SK-N-SH treated with all-trans-retinoic acid at 6 μM for 48 hours (cell line): ENCODE data around the gene DNAJB2.

Experiments used
- ATAC-seq: fragments of 200-7000 bp; cut with Tn5 transposase; 3 replicates; pipeline ENCODE4 v1.9.1; 2020; ENCODE audit warnings: mild to moderate bottlenecking, moderate library complexity
- ARNTL ChIP-seq: fragments of 450-650 bp; formaldehyde crosslinking; IDR thresholded peaks from 2 replicates; pipeline ENCODE4 v1.5.0; 2020; ENCODE audit warnings: low read depth, mild to moderate bottlenecking, moderate library complexity, borderline replicate concordance
- BACH2 ChIP-seq: fragments of 250-450 bp; sonication (Bioruptor Pico); IDR thresholded peaks from 2 replicates; pipeline ENCODE4 v1.9.0; 2021; ENCODE audit warnings: mild to moderate bottlenecking, borderline replicate concordance
- CREB5 ChIP-seq: fragments of 250-450 bp; sonication (Bioruptor Pico); IDR thresholded peaks from 2 replicates; pipeline ENCODE4 v1.5.1; 2020; ENCODE audit warnings: low read depth, mild to moderate bottlenecking, moderate library complexity
- CSRNP3 ChIP-seq: fragments of 250-450 bp; sonication (Bioruptor Pico); IDR thresholded peaks from 2 replicates; pipeline ENCODE4 v1.5.1; 2021; ENCODE audit warnings: mild to moderate bottlenecking, moderate library complexity
- ESRRG ChIP-seq: fragments of 250-450 bp; sonication (Bioruptor Pico); IDR thresholded peaks from 2 replicates; pipeline ENCODE4 v1.6.1; 2021; ENCODE audit warnings: mild to moderate bottlenecking
- ISL1 ChIP-seq: fragments of 250-450 bp; sonication (Bioruptor Pico); IDR thresholded peaks from 2 replicates; pipeline ENCODE4 v2.1.2; 2022; ENCODE audit warnings: mild to moderate bottlenecking, moderate library complexity
- OSR1 ChIP-seq: fragments of 250-450 bp; sonication (Bioruptor Pico); IDR thresholded peaks from 2 replicates; pipeline ENCODE4 v1.8.0; 2022; ENCODE audit warnings: moderate library complexity, mild to moderate bottlenecking, inconsistent platforms
- PATZ1 ChIP-seq: fragments of 250-450 bp; sonication (Bioruptor Pico); IDR thresholded peaks from 2 replicates; pipeline ENCODE4 v1.8.0; 2020; ENCODE audit warnings: mild to moderate bottlenecking, moderate library complexity, borderline replicate concordance
- POU6F1 ChIP-seq: fragments of 250-450 bp; sonication (Bioruptor Pico); IDR thresholded peaks from 2 replicates; pipeline ENCODE4 v1.8.0; 2021; ENCODE audit warnings: low read depth, mild to moderate bottlenecking, moderate library complexity, borderline replicate concordance
- PPARA ChIP-seq: fragments of 250-450 bp; sonication (Bioruptor Pico); IDR thresholded peaks from 2 replicates; pipeline ENCODE4 v1.5.0; 2020; ENCODE audit warnings: mild to moderate bottlenecking, borderline replicate concordance
- SNAI2 ChIP-seq: fragments of 250-450 bp; sonication (Bioruptor Pico); IDR thresholded peaks from 2 replicates; pipeline ENCODE4 v1.5.0; 2020; ENCODE audit warnings: mild to moderate bottlenecking, moderate library complexity
- TCF4 ChIP-seq: fragments of 250-450 bp; sonication (Bioruptor Pico); IDR thresholded peaks from 2 replicates; pipeline ENCODE4 v1.8.0; 2021; ENCODE audit warnings: mild to moderate bottlenecking, moderate library complexity, borderline replicate concordance
- TOX ChIP-seq: fragments of 250-450 bp; sonication (Bioruptor Pico); IDR thresholded peaks from 2 replicates; pipeline ENCODE4 v1.8.0; 2021; ENCODE audit warnings: mild to moderate bottlenecking, moderate library complexity, borderline replicate concordance
- TSHZ2 ChIP-seq: fragments of 250-450 bp; sonication (Bioruptor Pico); IDR thresholded peaks from 2 replicates; pipeline ENCODE4 v1.5.0; 2020; ENCODE audit warnings: mild to moderate bottlenecking, moderate library complexity
- ZC3H10 ChIP-seq: fragments of 250-450 bp; sonication (Bioruptor Pico); IDR thresholded peaks from 2 replicates; pipeline ENCODE4 v1.5.1; 2021; ENCODE audit warnings: mild to moderate bottlenecking, moderate library complexity
- ZFP3 ChIP-seq: fragments of 250-450 bp; sonication (Bioruptor Pico); IDR thresholded peaks from 2 replicates; pipeline ENCODE4 v1.5.0; 2020; ENCODE audit warnings: mild to moderate bottlenecking, moderate library complexity
- ZFP30 ChIP-seq: fragments of 450-650 bp; formaldehyde crosslinking; IDR thresholded peaks from 2 replicates; pipeline ENCODE4 v1.5.0; 2022; ENCODE audit warnings: mild to moderate bottlenecking, moderate library complexity
- ZNF565 ChIP-seq: fragments of 450-650 bp; formaldehyde crosslinking; conservative IDR thresholded peaks from 2 replicates; pipeline ENCODE4 v1.5.0; 2020; ENCODE audit warnings: low read depth, mild to moderate bottlenecking, moderate library complexity
- ZNF8 ChIP-seq: fragments of 450-650 bp; formaldehyde crosslinking; IDR thresholded peaks from 2 replicates; pipeline ENCODE4 v1.5.0; 2020; ENCODE audit warnings: mild to moderate bottlenecking, moderate library complexity

Gene DNAJB2

GRCh38 chr2:219291394-219291793, 12.2 kb downstream of the DNAJB2 start:
- TF ChIP-seq OSR1 (CRISPR knock-in tag) (no peak), ZFP30 (CRISPR knock-in tag) (no peak), ZNF565 (CRISPR knock-in tag) (no peak), ZC3H10 (CRISPR knock-in tag) (no peak), POU6F1 (CRISPR knock-in tag) (no peak), CSRNP3 (CRISPR knock-in tag) (no peak), ZFP3 (no peak), SNAI2 (no peak), CREB5 (CRISPR knock-in tag) (no peak), ESRRG (no peak), TSHZ2 (CRISPR knock-in tag) (no peak), ISL1 (CRISPR knock-in tag) (no peak), PATZ1 (no peak), PPARA (no peak), ARNTL (CRISPR knock-in tag) (no peak), ZNF8 (CRISPR knock-in tag) (no peak), BACH2 (no peak), TOX (CRISPR knock-in tag) (no peak), TCF4 (no peak)
- ATAC-seq, result no peak

GRCh38 chr2:219291910-219292490, 12.8 kb downstream of the DNAJB2 start:
- no peak for TF ChIP-seq POU6F1 (CRISPR knock-in tag)
- TF ChIP-seq BACH2, result no peak
- no peak for TF ChIP-seq PATZ1
- no peak for TF ChIP-seq CREB5 (CRISPR knock-in tag)
- no peak for TF ChIP-seq TOX (CRISPR knock-in tag)
- no peak for TF ChIP-seq TSHZ2 (CRISPR knock-in tag)
- TF ChIP-seq ZNF8 (CRISPR knock-in tag), result no peak
- no peak for TF ChIP-seq PPARA
- no peak for ATAC-seq
